Epidermal melanocyte (primary cell): Measurements from ENCODE around the gene HDAC4.
"Not testable (repeated sequence)": the region's sequence is repeated elsewhere in the genome, so short reads cannot be mapped to it uniquely, and the experiment has no call there.

Experiments
- DNase-seq: peaks from one replicate; pipeline ENCODE4 v3.0.0; 2011; ENCODE audit warnings: low spot score; ENCODE audit not compliant: insufficient read length

Gene HDAC4

DNA sequence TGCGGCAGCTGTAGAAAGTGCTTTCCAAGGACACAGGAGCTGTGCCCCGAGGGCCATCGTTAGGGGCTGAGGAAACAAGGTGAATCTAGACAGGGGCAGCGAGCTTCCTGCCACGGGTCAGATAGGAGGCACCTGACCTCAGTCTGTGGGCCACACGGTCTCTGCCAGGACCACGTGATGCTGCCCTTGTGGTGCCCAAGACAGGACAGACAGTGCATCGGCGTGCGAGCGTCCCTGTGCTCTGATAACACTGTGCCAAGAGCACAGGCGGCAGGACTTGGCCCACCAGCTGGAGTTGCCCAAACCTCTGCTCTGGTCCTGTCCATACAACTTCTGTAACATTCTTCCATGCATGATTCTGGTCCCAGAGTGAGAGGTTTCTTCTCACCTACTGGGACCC, 327.6 kb downstream of the HDAC4 start:
- no peak for DNase-seq

DNA sequence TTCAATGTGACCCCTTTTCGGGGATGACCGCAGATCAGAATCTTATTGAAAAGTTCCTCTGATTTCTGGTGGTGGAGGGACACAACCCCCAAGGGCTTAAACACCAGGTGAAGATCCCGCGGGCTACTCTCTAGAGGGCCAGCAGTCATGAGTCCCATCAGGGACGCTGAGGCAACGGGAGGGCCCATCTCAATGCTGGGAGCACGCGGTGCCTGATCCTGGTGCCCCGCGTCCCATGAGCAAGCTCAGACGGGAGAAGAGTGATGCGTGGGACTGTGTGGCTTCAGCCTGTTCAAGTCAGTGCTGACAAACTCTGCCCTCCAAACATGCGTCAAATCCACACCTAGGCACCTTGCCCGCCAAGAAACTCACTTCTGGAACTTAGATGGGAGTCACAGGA, 328.0 kb downstream of the HDAC4 start:
- no peak for DNase-seq

DNA sequence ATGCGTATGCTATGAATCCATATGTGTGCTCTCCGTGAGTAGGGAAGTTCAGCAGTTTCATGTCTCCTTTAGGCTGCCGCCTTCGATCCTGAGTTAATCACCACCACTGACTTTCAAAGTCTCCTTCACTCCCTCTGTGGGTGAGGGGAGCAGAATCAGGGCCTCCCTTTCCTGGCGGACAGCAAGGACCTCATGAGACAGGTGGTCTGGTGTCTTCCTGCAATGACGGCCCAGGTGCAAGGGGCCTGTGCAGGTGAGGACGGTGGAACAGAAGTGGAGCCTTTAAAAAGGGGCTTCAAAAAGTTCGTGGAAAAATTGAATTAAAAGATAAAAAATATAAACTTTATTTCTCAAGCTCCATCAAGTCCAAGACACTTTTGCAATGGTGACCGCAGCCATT, 330.4 kb downstream of the HDAC4 start:
- no peak for DNase-seq

- not testable (repeated sequence) for DNase-seq
These were observed 331.2 kb downstream of the HDAC4 start for GRCh38 chr2:239069362-239070333.

- no peak for DNase-seq
These were observed 332.4 kb downstream of the HDAC4 start for GRCh38 chr2:239068411-239068810.

DNA sequence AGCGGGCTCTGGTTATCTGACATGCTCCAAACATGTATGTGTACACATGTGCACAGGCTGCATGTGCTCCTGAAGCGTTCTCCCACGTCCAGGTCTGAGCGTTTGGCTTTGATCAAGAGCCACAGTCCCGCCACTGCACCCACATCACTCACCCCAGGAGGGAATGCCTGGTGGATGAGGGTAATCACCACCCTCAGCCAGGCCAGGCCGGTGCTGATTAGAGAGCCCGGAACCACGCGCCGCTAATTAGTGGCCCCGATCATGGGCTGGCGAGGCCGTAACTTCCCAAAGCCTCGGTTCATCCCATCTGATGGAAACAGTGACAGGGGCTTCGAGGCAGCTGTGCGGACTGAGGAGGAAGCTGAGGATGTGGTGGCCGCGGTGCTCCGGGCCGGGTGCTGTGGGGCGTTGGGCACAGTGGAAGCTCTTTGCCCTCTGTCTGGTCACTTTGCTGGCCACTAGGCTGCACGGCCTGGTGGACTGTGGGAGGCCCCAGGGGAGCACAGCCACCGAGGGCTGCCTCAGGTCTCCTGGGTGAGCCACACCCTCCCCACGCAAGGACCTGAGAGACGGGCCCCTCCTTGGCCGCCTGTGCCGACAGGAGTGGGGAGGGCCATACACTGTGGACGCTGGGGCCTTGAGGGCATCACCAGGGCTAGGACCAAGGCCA, 333.5 kb downstream of the HDAC4 start:
- DNase-seq: no peak

- DNase-seq: no peak
These were observed 334.2 kb downstream of the HDAC4 start for GRCh38 chr2:239066597-239066996.

- DNase-seq: no peak
These were observed 334.9 kb downstream of the HDAC4 start for GRCh38 chr2:239065962-239066361.

DNA sequence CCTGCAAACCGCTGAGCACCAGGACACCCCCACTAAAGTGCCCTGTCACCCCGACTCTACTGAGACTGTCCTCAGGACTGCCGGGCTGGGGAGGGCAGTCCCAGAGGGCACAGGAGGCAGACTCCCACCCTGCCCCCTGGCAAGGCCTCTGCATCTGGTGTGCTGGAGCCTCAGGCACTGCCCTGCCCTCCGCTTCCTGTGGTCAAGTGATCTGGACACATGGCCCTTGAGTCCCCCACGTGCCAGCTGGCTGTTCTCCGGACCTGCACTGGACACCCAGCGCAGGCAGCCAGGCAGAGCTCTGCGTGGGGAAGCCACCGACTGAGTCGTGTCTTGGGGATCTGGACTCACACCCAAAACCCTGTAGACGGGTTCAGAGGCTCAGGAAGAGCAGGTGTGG, 335.3 kb downstream of the HDAC4 start:
- DNase-seq: no peak

DNA sequence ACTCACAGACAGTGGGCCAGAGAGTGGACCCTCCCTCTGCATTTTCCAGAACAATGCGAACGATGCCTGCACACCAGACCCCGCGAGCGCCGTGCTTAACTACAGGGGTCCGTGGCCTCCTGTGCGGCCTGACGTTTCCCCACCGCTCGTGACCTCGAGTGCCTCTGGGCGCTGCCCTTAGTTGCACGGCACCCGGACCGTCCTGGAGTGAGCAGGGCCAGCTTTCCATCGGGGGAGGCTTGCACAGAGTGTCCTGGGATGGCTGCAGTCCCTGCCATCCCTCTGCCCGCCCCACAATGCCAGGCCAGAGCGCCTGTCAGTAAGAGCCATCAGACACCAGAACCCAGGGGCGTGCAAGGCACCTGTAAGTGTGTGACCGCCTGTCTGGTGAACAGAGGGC, 335.9 kb downstream of the HDAC4 start:
- no peak for DNase-seq

- DNase-seq: no peak
These were observed 336.6 kb downstream of the HDAC4 start for GRCh38 chr2:239064253-239064652.

GRCh38 chr2:239062743-239063142, 338.1 kb downstream of the HDAC4 start:
- DNase-seq: no peak

GRCh38 chr2:239061824-239062570, 338.8 kb downstream of the HDAC4 start:
- no peak for DNase-seq

GRCh38 chr2:239061121-239061666, 339.6 kb downstream of the HDAC4 start:
- DNase-seq: no peak

GRCh38 chr2:239060676-239061075, 340.1 kb downstream of the HDAC4 start:
- DNase-seq: no peak

- no peak for DNase-seq
These were observed 341.0 kb downstream of the HDAC4 start for GRCh38 chr2:239059854-239060253.

DNA sequence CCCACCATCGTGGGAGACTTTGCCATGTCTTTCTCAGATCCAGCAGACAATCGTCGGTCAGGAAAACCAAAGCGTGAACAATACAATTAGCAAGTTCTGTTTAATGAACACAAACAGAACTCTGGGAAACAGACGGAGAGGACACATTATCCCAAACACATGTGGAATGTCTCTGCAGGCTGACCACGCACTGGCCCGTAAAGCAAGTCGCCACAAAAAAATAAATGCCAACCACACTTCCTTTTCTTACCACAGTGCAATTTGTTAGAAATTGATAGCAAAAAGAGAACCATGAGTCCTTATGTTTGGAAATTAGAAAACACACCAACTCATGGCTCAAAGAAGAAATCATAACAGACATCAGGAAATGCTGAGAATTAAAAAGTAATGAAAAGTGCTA, 342.1 kb downstream of the HDAC4 start:
- peak; percentile 56 for DNase-seq

DNA sequence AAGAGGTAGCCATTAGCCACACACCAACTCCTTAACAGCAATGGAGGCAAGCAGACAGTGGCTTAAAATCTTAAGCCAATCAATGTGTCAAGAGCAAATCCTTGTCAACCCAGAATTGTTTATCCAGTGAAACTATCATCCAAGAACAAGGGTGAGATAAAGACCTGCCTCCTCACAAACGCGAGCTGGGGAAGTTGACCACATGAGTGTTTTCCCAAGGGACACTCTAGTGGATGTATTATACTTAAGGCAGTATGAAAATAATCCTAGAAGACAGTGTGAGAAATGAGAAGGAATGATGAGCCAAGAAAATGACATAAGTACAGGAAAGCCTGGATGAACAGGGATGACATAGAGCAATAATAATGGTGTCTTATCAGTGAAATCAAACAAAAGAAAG, 343.3 kb downstream of the HDAC4 start:
- DNase-seq: no peak

GRCh38 chr2:239056611-239057010, 344.2 kb downstream of the HDAC4 start:
- DNase-seq: no peak

DNA sequence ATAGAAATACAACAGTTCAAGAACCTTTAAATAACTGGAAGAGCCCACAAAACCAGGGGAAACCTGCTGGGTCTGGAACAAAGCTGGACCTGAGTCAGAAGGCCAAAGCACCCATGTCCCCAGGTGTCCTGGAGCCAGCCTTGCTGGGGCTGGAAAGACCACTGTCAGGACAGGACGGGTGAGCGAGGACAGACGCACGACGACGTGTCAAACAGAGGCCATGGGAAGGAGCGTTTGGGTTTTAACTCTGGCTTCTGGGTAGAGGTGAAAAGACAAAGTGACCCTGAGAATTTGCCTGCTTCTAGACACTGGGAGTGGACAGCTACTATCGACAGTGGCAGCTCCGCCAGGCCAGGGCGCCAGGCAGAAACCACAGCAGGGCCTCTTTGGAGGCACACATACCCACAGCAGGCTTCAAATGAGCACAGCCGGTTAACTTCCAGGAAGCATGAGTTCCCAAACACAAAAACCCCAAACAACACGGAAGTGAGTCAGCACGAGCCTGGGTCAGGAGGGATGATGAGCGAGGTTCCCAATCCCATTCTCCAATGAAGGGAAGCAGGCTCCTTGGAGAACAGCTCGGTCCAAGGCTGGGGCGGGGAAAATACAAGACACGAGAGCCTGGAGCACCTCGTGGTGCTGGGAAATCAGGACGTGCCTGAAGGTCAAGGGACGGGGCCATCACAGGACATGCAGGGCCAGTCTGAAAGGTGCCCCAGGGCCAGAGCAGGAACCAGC, 344.9 kb downstream of the HDAC4 start:
- DNase-seq: no peak

GRCh38 chr2:239054921-239055320, 345.9 kb downstream of the HDAC4 start:
- DNase-seq: no peak
